ENCODE measurements around the gene USE1.

The USE1 gene

GRCh38 chr19:17206736-17207581 lies 8.2 kb upstream of the USE1 start:
- no peak for DNase-seq

DNA sequence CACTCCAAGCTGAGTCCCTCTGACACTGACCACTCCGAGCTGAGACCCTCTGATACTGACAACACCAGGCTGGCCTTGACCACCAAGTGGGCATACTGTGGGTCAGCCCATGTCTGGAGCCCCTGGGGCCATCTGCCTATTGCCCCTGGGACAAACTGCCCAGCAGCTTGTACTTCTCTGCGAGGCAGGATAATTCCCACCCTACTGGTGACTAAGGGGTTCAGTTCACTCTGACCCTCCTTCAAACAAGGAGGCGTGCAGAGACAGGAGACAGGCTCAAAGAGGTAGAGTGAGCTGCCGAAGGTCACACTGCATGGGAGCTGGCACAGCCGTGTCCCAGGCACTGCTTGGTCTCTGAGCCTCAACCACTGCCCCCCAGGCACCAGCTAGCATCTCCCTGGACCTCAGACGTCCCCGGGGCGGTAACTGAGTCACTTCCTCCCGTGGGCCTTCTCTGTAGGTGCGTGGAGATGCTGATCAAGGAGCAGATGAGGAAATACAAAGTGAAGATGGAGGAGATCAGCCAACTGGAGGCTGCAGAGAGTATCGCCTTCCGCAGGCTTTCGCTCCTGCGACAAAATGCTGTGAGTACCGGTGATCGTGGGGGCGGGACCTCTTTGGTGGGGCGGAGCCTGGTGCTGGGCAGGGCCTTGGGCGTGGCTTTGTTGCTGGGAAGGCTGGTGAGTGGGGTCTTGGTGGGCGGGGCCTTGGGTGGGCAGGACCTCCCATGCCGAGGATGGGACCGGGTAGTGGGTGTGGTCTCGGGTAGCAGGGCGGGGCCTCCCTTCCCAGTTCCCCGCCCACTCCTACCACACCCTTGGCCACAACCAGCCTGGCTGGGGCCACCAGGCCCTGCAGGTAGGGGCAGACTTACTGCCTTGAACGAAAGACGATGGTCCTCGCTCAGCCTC lies 5.8 kb upstream of the USE1 start:
- no peak for DNase-seq

GRCh38 chr19:17210296-17210695 lies 4.9 kb upstream of the USE1 start:
- no peak for DNase-seq

DNA sequence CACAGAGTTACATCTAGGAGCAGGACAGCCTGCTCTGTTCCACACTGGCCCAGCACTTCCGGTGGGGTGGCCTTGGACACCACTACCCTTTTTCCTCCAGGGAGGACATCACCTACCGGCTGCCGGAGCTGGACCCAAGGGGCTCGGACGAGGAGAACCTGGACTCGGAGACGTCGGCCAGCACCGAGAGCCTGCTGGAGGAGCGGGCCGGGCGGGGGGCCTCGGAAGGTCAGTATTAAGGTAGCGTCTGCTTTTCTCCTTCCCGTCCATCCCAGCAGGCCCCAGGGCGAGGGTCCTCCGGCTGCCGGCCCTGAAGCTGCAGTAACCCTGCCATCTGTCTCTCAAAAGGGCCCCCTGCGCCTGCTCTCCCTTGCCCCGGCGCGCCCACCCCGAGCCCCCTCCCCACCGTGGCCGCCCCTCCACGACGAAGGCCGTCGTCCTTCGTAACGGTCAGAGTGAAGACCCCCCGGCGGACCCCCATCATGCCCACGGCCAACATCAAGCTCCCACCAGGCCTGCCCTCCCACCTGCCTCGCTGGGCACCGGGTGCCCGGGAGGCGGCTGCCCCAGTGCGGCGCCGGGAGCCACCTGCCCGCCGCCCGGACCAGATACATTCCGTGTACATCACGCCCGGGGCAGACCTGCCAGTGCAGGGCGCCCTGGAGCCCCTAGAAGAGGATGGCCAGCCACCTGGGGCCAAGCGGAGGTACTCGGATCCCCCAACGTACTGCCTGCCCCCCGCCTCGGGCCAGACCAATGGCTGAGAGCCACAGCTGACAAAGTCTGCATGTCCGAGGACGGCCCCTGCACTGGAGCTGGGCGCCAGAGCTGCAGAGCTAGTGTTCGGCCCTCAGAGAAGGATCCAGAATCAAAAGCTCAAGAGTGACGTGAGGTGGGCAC lies 3.4 kb upstream of the USE1 start:
- no peak for DNase-seq

DNA sequence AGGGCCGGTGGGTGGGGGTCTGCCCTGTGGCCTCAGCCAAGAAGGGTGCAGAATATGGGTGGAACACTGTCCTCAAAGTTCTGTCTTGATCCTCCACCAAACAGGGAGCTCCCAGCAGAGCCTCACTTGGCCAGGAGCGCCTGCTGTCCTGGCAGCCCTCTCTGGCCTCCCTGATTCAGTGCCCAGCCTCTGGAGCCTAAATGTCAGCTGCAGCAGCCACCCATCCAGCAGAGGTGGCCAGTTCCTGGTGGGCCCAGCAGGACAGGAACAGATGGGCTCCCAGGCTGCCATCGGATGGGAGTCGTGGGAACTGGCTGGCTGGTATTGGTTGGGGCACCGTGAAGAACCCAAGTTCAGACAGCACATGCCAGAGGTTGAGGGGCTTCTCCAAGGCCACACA lies 1.8 kb upstream of the USE1 start:
- DNase-seq, result no peak

GRCh38 chr19:17214508-17215126 lies 540 bp upstream of the USE1 start:
- no peak for DNase-seq

DNA sequence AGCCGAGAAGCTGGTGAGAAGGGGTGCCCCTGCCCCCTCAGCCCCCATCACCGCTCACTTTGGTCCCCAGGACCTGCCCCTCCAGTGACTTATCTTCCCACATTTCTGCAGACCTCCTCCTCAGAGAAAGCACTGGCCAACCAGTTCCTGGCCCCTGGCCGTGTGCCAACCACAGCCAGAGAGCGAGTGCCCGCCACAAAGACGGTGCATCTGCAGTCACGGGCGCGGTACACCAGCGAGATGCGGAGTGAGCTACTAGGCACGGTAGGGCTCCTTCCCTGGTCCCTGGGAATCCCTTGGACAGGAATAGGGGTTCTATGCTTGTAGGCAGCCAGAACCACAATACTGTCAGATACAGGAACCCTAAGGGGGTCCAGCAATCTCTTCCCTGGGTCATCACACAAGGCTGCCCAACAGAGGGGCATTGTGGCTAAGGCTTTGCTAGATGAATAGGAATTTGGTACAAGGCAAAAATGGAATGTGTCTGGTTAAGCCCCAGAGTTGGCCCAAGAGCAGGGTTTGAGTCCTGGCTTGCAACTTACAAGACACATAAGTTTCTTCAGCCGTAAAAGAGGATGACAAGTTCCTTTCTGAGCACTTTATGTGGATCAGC lies 1.0 kb downstream of the USE1 start:
- DNase-seq, result no peak

- no peak for DNase-seq
Observed at GRCh38 chr19:17219286-17219685, 4.1 kb downstream of the USE1 start.

DNA sequence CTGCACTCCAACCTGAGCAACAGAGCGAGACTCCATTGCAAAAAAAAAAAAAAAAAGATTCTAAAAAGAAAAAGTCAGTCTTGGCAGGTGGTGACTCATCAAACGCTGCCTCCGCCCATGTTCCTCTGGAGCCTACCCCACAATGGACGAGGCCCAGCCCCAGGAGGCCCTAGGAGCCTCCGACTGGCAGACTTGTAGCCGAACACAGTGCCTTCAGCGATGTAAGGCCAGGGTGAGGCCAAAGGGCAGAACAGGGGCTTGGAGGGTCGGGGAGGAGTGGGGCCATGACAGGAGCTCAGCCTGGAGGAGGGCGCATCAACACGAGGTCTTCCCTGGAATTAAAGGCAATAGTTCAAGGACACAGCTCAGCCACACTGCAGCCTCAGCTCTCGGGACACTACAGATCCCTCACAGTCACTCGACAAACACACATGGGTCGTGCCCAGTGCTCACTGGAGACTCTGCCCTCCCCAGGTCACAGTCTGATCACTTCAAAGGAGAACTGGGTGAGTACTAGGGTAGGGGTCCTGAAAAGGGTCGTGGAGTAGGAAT lies 5.1 kb downstream of the USE1 start:
- DNase-seq, result no peak

GRCh38 chr19:17225053-17225452 lies 9.9 kb downstream of the USE1 start:
- DNase-seq, result no peak

GRCh38 chr19:17226002-17226933 lies 11.1 kb downstream of the USE1 start, which contains the start of gene OCEL1:
Gene OCEL1 (plus strand): TSS chr19:17226226. CDS start chr19:17226248, 22 bp downstream.
- DNase-seq, result peak; percentile 99

DNA sequence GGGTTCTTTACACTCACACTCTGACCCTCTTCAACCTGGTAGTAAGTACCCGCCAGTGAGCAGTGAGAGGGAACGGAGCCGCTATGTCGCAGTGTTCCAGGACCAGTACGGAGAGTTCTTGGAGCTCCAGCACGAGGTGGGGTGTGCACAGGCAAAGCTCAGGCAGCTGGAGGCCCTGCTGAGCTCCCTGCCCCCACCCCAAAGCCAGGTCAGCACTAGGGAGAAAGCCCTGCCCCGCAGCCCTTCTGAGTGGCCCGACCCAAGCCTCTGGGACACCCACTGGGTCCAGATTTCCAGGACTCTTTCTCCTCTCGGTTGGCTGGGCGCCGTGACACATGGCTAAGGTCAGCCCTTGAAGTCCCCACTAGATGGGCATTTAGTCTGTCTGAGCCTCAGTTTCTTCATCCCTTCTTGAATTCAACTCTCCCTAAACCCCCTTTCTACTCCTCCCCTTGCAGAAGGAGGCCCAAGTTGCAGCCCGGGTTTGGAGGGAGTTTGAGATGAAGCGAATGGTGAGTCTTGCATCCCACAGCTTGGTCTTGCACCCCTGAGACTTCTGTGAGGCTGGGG lies 12.7 kb downstream of the USE1 start:
- DNase-seq, result no peak

- no peak for DNase-seq
Observed at GRCh38 chr19:17229890-17230289, 14.7 kb downstream of the USE1 start.

GRCh38 chr19:17232258-17232657 lies 17.1 kb downstream of the USE1 start:
- DNase-seq, result no peak

DNA sequence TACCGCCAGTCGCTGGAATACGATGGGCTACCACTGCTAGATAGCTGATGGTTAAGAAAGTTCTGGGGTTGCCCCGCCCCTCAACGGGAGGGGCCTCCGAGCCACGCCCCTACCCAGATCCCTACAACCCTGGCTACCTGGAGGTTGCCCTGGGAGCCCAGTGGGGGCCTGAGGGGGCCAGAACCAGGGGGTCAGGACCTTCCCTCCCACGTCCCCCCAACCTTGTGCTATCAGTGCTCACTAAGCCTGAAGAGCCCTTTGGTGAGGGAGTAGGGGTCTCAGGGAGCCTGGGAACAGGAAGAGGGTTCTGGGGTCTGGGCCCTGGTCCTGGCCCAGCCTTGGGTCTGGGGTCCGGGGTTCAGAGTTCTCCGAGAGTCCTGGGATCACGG lies 19.7 kb downstream of the USE1 start:
- peak; percentile 5 for DNase-seq

- DNase-seq, result peak; percentile 54
Observed at GRCh38 chr19:17235300-17235970, 20.3 kb downstream of the USE1 start.

DNA sequence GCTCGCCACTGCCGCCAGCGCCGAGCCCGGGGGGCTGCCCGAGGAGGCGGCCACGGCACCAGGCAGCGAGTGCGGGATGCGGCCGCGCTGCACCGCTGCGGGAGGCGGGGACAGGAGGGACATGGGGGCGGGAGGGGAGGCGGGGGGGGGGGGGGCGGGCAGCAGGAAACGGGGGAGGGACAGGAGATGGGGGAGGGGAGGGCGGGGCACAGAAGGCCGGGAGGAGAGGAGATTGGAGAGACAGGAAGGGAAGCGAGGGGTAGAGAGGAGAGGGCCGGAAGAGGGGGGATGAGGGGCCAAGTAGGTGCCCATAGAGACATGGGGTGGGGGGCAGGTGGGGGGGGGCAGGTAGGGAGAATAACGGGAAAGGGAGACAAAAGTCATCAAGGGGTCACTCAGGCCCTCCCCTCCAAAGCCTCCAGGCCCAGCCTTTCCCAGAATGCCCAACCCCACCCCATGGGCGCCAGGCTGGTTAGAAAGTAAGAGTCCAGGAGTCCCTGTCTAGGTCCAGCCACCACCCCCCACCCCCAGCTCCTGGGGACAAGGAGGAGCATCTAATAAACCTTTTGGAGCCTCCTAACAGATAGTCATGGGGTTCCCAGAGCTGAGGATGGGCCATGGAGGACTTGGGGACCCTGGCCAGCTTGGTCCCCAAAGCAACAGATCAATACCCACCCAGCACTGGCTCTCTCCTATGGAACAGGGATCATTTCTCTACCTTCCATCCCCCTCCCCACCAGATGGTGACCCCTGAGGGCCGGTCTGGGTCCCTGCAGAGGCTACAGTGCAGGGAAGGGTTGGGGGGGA lies 21.0 kb downstream of the USE1 start:
- no peak for DNase-seq

DNA sequence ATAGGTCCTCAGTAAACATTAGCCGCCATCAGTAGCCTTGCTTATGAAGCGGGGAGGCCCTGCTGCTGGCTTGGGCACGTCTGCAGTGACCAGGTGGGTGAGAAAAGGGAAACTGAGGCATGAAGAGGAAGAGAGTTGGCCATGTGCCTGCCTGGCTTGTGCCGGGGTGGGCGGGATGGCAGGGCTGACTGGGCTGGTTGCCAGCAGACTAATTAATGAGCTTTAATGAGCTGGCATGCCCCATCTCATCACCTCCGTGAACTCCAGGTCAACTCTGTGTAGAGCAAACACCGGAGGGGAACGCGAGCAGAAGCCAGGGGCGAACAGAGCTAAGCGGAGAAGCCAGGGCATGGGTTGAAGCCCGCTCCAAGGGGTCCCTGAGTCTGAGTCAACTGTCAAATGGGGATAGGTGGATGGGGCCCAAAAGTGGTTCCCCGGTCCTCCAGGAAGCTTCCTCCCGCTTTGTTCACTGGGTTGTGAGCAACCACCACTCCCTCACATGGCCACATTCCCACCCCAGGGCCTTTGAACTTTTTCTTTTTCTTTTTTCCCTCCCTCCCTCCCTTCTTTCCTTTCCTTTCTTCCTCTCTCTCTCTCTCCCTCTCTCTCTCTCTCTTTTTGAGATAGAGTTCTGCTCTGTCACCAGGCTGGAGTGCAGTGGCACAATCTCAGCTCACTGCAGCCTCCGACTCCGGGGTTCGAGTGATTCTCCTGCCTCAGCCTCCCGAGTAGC lies 21.8 kb downstream of the USE1 start:
- no peak for DNase-seq

All from midbrain (tissue), 1 donor.